Stimulated activated CD8-positive, alpha-beta memory T cell treated with anti-CD3 and anti-CD28 coated beads, Interleukin-7, amount 100 ng/mL, for 4 hours (primary cell): ENCODE results near the gene CACNA1F.

ENCODE experiments used
- DNase-seq, 2 donors: peaks; one replicate each; pipeline ENCODE4 v3.0.0-alpha.2; 2020; ENCODE audit warnings: low read depth in 2 of 2

The CACNA1F gene

DNA sequence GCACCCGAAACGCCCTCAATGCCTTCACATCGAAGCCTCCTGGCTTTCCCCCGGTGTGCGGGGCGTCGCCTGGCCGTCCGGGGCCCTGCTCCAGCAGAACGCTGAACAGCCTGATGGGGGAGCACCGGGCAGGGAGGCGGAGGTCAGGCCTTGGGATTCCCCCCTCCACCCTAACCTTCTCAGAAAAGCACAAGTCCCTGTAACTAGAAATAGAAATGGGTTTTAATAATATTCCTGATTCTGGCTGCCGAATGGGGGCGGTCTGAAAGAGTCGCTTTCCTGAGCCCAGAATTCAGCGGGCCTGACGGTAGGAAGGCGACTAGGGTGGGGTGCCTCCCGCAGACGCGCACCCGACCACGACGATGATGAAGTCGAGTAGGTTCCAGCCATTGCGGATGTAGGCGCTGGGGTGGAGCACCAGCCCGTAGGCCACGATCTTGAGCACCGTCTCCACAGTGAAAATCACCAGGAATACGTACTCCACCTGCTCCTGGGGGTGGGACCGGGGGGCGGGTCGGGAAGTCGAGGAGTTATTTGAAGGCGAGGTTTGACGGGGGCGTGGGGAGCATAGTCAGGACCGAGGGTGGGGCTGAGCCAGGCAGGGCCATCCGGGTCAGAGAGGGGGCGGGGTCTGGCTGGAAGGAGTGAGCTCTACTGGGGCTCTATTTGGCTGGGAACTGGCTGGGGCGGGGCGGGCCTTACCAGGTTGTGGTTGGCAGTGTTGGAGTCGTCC is 2.5 kb downstream of the CACNA1F start:
- DNase-seq: peak; percentile 12 to 46

DNA sequence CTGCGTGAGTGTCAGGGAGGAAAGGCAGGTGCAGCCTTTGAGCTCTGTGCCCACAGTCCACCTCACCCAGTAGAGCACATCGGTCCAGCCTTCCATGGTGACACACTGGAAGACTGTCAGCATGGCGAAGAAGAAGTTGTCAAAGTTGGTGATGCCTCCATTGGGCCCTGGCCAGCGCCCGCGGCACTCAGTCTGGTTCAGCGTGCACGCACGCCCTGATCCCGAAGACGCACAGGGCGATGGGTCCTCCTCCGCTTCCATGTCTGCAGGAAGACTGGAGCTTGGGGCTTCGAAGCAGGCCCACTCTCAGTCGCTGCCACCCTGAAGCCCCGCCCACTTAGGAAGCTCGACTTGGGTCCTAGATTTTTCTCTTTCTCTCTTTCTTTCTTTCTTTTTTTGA is 5.0 kb downstream of the CACNA1F start:
- DNase-seq: no peak

DNA sequence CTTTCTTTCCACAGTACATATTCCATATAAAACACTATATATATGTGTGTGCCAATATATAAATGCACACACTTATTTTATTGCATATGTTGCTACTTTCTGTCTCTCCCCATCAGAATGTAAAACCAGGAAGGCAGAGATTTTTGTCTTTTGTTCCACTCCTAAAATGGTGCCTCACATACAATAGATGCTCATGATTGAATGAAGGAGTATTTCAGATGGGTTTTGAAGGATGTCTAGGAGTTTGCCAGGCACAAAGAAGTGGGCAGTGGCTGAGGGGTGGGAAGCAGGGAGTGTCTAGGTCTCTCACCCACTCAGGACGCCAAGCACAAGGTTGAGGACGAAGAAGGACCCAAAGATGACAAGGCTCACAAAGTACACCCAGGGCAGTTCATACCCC is 5.4 kb downstream of the CACNA1F start:
- DNase-seq: no peak

DNA sequence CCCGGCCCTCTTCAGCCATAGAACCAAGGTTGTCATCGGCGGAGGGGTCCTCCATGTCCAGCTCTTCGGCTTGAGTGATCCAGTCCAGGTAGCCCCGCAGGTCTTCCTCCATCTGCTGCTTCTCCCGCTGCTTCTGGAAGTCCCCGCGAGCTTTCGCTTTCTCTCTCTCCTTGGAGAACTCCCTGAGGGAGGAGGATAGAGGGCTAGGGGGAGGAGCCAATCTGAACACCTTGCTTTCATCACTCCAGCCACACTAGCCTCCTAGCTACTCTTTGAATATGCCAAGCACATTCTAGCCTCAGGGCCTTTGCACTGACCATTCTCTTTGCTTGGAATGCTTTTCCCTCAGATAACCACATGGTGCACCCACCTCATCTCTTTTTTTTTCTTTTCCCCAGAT is 6.2 kb downstream of the CACNA1F start:
- DNase-seq: no peak

DNA sequence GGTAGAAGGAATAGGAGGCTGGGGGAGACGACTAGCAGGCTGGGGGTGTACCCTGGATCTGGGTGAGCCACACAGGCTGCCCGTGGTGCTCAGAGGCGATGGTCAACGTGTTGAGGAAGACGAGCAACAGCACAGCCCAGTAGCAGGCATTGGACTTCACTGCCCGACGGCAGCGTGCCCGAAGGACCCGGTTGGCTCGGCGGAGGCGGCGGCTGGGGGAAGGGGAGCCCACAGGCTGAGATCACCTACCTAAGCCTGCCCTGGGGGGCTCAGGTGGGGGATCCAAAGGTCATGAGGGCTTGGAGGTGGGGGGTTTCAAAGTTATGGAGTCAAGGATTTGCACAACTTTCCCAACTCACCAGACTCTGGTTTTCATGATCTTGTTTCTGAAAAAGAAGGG is 7.3 kb downstream of the CACNA1F start:
- DNase-seq: no peak

DNA sequence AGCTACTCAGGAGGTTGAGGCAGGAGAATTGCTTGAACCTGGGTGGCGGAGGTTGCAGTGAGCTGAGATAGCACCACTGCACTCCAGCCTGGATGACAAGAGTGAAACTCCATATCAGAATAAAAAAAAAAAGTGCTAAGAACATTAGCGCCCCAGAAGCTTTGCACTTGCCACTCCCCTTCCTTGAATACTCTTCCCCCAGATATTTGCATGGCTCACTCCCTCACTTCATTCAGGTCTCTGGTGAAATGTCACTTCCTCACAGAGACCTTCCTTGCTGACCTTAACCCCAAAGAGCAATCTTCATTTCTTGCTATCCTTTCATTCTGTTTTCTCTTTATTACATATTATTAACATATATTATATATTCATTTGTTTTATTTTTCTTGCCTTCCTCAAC is 11.3 kb downstream of the CACNA1F start:
- DNase-seq: no peak

DNA sequence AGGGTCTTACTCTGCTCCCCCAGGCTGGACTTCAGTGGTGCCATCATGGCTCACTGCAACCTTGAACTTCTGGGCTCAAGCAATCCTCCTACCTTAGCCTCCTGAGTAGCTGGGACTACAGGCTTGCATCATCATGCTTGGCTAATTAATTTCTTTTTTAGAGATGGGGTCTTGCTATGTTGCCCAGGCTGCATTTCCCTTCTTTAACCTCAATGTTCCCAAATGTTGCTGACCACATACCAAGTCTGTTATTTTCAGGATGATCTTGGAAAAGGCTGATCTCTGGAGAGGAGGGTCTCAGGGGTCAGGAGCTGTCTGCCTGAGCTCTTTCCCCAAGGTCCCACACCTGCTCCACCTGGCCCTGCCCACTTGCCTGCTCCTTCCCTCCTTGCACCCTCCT is 13.0 kb downstream of the CACNA1F start:
- no peak for DNase-seq

DNA sequence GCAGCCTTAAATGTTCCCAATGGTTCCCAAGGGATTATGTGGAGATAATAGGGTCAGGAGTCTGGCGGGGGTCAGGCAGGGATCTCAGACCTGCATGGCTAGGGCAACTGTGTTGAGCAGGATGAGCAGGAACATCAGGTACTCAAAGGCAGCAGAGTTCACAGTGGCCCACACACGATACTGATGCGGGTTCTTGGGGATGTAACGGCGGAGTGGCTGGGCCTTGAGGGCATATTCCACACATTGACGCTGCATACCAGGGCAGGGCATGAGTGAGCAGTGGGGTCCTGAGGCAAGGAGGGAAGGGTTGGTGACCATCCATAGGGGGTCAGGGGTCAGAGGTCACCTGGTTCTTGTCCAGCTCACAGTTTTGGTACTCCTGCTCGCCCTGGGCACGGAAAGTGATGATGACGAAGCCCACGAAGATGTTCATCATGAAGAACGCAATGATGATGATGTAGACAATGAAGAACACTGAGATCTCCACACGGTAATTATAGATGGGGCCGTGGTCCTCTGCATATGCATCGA is 18.1 kb downstream of the CACNA1F start:
- DNase-seq: no peak

DNA sequence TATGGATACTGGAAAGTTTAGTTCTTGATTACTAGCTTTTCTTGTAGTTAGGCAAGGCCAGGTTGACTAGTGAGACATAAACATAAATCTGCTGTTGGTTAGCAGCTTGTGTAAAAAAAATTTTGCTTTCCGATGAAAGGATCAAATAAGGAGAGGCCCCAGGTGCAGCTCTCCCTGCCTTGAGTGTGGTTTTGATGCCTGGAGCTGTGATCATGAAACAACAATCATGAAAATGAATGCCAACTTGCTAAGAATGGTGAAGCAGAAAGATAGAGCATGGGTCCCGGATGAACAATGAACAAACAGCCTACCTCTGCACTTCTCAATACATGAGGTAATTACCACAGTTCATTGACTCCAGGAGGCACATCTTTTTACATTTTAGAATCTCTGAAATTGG is 18.7 kb downstream of the CACNA1F start:
- DNase-seq: no peak

DNA sequence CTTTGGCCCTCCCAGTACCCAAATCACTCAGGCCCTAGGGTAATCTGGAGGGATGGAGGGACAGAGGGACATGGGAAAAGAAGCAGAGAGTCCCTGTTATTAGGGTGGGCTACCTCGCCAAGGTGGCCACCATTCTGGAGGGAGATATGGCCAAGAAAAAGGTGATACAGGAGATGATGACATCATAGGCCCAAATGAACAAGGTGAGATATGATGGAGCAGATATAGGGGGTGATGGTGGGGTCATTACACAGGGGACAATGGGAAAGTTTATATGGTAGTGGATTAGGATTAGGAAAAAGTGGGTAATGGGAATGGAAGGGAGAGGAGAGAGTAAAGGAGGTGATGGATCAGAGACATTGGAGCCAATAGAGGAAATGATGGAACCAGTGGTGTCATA is 20.3 kb downstream of the CACNA1F start:
- no peak for DNase-seq

DNA sequence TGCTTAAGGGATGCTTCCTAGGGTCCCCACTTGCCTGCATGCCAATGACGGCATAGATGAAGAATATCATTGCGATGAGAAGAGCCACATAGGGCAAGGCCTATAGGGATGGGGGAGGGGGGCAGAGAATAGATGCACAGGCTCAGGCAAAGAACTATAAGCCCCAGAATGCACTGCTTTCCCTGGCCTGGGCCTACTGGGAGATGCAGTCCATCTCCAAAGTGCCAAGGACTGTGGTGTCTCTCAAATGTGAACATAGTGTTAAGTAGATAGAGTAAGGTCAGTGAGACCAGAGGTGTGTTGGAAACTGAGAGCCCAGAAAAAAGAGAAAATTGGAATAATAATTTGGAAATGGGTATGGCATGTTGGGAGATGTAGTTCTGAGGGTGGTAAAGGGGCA is 20.9 kb downstream of the CACNA1F start:
- no peak for DNase-seq

DNA sequence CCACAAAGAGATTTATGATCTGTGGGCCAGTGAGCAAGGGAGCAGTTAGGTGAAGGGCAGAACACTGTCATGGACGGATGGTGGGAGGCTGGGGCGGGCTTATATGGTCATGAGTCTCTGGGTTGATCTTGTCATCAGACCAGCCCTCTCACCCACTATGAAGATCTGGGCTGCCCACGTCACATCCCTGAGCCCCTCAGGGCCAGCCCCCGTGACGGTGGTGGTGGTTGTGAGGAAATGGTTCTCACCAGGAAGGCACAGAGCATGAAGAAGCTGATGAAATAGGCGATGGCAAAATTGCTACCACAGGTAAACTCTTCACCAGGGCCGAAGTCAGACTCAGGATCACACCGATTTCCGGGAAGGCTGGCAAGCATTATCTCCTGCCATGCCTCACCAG is 22.1 kb downstream of the CACNA1F start:
- no peak for DNase-seq

DNA sequence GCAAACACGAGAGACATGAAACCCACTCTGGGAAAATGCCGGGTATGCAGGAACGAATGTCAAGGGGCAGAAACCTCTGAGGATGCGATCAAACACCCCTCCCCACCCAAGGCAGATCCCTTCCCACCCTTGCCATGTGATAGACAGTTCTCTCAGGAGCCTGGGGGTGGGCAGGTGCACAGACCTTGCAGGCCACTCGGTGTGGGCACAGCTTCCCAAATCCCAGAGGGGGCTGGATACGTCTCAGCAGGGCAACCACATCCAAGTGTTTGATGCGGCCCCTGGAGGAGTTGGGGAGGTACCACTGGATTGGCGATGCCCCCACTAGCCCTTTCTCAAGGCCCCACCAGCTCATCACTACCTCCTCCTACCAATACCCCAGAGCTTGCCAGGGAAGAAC is 22.7 kb downstream of the CACNA1F start:
- no peak for DNase-seq

DNA sequence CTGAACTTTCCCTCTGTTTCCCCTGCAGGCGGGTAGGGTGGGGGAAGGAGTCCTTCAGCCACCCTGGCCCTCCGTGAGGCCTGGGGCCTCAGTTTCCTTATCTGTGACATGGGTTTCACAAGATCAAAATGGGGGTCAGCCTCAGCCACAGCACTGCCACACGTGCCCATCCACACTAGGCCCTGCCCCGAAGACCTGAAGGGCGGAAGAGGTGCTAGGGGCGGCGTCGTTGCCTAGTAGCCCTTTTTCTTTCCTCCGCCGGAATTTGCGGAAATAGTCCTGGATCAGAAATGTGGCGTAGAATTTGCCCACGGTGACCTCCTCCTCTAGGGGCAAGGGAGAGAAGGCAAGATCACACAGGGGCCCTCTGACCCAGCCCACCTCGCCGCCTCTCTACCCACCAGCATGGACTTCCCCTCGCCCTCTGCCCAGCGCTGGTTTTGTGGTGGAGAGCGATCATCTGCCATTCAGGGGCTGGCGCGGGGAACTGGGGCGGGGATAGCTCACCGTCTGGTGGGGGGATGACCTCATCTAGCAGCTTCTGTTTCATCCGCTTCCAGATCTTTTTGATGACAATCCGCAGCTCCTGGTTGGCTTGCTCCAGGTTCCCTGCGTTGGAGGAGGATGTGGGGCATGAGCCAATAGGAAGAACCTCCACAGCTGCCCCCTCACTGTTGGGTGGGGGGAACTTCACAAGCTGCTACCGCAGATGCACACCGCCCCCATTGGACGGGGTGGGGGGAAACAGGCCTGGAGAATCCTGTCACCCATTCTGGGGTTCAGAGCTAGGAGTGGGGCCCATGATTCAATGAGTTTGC is 23.5 kb downstream of the CACNA1F start:
- no peak for DNase-seq

DNA sequence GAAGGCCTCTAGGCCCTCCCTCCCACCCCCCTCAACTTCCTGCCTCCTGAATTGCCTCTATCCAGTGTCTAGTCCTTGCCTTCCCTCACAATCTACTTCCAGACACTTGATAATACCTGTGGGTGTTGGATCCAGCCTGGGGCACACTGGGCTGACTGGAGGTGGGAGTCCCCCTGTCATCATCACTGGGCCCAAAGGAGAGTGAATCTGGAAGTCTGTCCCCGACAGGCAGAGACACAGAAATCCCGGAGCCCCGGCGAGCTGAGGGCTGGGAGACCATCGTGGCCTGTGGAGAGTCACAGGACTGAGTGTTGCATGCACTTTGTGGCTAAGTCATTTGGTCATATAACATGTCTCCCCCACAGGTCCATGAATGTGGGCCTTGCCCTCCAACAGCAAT is 24.7 kb downstream of the CACNA1F start:
- no peak for DNase-seq

DNA sequence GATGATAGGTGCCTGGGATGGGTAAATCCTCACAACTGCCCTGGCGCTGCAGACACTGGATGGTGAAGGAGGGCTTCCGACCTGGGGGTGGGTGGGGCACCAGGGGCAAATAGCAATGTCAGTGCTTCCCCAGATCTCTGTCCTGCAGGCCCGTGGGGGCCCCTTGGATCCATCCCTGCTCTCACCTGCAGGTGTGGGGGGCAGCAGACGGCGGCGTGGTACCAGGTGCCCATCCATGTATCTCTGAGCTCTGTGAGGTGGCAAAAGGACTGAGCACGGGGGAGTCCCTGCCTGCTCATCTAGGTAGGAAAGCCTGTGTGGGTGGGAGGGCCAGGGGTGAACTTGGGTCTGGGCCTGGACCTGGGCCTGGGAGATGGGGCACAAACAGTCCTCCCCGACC is 26.6 kb downstream of the CACNA1F start:
- no peak for DNase-seq

DNA sequence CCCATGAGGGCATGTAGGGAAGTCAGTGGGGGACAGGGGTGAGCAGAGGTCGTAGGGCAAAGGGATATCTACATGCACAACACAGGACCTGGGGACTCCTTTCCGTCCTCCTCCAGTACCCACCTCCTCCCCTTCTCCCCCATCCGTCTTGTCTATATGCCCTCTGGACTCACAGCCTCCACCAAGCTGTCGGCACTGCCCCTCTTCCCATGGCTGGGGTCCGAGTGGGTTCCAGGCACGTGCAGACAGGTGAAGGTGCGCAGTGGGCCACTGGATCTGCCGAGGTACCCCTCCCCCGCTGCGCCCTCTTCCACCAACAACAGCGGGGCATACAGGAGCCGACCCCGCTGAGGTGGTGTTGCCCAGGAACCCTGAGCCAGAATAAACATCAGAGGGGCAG is 27.7 kb downstream of the CACNA1F start:
- DNase-seq: no peak

DNA sequence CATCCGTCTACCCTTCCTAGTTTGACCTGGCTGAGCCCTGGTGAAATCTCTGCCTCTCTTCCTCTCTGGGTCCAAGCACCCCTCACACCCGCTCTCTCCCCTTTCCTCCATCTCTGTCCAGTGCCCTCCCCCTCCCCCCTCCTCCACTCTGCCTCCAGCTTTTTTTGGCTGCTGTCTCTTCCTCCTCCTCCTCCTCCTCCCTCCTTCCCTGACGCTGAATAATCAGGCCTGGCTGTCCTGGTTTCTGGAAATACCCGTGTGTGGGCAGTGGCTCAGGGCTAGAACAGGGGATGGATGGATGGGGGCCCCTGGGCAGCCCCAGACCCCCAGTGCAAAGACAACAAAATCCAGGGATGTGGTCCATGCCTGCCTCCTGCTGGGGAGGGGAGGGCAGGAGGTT is 28.4 kb downstream of the CACNA1F start:
- DNase-seq: no peak

DNA sequence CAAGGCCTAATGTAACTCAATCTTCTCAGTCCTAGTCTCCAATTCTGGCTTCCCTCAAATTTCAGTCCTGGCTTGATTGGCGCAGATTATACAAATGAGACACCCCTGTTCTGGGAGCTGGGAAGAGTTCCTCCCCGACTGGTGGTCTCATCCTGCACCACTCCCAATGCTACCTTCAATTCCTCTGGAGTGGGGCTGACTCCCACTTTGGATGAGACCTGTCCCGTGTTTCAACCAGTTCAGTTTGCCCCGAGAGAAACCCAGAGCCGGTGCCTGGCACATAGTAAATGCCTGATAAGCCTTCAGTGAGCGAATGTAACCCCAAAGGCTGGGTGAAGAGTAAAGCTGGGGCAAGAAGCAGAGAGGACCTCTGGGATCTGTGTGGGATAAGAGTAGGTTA is 29.1 kb downstream of the CACNA1F start:
- no peak for DNase-seq

DNA sequence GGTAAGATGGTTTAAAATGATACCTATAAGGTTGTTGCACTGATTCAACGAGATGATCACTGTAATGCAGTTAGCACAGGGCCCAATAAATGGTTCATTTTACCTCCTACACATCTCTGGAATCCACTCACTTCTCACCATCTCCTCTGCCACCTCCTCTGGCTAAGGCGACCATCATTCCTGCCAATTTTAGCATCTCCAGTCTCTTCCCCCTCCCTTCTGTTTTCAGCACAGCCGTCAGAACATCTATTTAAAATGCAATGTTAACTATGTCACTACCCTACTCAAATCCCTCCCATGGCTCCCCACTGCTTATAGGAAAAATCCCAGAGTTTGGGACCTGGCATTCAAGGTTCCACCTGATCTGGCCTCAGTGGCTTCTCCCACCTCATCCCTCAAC is 29.6 kb downstream of the CACNA1F start:
- no peak for DNase-seq

DNA sequence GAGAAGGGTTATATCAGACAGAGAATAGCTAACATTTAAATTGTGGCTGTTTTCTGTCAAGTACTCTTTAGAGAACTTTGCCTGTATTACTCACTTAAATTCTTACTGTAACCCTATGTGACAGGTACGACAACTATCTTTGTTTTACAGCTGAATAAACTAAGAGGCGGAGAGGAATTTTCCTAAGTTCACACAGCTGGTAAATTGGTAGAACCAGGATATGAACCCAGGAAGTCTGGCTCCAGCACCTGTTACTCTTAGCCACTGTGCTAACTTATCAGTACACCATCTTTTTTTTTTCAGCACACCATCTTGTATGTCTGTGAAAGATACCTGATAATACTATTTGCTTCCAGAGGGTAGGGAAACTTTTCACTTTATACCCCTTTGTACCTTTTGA is 31.1 kb downstream of the CACNA1F start:
- no peak for DNase-seq

DNA sequence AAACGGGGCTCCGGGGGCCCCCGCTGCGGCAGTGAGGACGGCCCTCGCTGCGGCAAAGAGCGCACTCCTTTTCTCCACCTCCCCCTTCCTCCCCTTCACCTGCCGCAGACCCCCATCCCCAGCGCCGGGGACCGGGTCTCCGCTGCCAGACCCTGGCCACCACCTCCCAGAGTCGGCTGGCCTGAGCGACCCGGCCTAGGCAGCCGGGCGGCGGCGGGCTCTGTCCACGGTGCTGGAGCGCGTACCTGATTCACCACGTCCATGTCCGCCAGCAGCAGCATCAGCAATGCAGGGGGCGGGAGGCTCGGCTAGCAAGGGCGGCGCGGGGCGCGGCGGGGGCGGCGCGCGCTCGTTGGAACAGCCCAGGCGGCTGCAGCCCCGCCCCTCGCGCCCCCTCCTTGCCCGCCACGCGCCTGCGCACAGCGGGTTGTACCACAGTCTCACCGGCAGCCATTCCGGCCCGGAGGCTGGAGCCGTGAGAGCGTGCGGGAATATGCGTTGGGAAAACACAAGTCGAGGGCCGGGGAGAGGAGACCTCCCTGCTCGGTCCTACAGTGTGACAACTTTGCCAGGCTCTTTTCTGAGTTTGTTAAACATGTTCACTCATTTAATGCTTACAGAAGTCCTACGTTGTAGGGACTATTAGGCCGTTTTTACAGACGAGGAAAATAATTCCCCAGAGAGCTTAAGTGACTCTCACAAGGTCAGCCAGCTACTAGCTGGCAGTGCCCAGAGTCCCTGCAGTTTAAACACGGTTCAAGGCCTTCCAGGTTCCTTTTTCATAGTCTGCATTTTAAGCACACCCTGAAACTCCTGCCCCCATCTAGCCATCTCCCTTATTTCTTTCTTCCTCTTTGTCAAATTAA is 33.0 kb downstream of the CACNA1F start, which contains the start of gene SYP:
SYP (minus strand) TSS at position 288 of the 866 bp plus-strand sequence; CDS start at position 281, 7 bp downstream.
- DNase-seq: peak; percentile 77 to 83
